Neutrophil (primary cell): ENCODE results near the gene ASIP.
"Not testable (repeated sequence)": the region's sequence is repeated elsewhere in the genome, so short reads cannot be mapped to it uniquely, and the experiment has no call there.

Experiments
- H3K27ac ChIP-seq: fragments of 200-600 bp; sonication (generic); 2 replicates; pipeline ENCODE4 v1.5.1; 2016; ENCODE audit warnings: mild to moderate bottlenecking, moderate library complexity
- H3K27me3 ChIP-seq: fragments of 200-600 bp; sonication (generic); 2 replicates; pipeline ENCODE4 v1.6.0; 2016; ENCODE audit warnings: mild to moderate bottlenecking
- H3K36me3 ChIP-seq: fragments of 200-600 bp; sonication (generic); 2 replicates; pipeline ENCODE4 v1.5.1; 2017
- H3K4me1 ChIP-seq, 2 experiments: fragments of 200-600 bp in 1 of 2; sonication (generic) in 1 of 2; 1 replicate in 1 of 2; 2 replicates in 1 of 2; pipeline versions ENCODE4 v1.5.1 to v1.6.1; 2013 to 2016; ENCODE audit warnings: low read depth in 1 of 2, low read length in 1 of 2, mild to moderate bottlenecking in 1 of 2, moderate library complexity in 1 of 2; ENCODE audit not compliant: control insufficient read depth in 1 of 2, insufficient read depth in 1 of 2
- H3K4me3 ChIP-seq, 2 experiments: fragments of 200-600 bp in 1 of 2; sonication (generic) in 1 of 2; 1 replicate in 1 of 2; 2 replicates in 1 of 2; pipeline ENCODE4 v1.5.1; 2013 to 2016; ENCODE audit warnings: low read depth in 1 of 2, low read length in 1 of 2, mild to moderate bottlenecking in 1 of 2, moderate library complexity in 1 of 2
- H3K9me3 ChIP-seq: fragments of 200-600 bp; sonication (generic); 2 replicates; pipeline ENCODE4 v1.5.1; 2016
- TF ChIP-seq, protein P1 (sequence below): fragments of 200-600 bp; sonication (generic); IDR thresholded peaks from 2 replicates; pipeline ENCODE4 v1.5.1; 2016; ENCODE audit warnings: antibody characterized with exemption

ASIP gene

DNA sequence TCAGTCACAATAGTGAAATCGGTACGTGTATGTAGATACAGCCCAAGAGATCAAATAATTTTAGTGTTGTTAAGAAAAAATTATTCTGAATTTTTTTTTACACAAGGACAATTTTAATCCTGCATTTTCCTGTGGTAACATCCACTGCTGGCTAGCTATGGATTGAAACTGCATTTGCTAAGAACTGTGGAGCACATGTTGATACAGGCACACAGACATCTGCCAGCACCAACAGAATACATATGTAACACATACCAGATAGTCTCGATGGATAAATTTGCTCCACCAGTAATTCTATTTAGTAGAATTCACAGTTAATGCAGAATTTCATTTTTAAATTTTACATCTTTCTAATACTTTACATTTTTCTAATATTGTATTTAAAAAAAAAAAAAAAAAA, 2.2 kb downstream of the ASIP start:
- Histone ChIP-seq H3K4me1 (peaks cover 0 to 1% of the 10 kb centered on the region in 2 experiments), H3K27ac (no peak overlapping the region), H3K36me3 (no peaks in the 10 kb centered on the region), H3K9me3 (no peaks in the 10 kb centered on the region), H3K27me3 (no peaks in the 10 kb centered on the region), H3K4me3 (no peak overlapping the region)
- TF ChIP-seq, protein P1, sequence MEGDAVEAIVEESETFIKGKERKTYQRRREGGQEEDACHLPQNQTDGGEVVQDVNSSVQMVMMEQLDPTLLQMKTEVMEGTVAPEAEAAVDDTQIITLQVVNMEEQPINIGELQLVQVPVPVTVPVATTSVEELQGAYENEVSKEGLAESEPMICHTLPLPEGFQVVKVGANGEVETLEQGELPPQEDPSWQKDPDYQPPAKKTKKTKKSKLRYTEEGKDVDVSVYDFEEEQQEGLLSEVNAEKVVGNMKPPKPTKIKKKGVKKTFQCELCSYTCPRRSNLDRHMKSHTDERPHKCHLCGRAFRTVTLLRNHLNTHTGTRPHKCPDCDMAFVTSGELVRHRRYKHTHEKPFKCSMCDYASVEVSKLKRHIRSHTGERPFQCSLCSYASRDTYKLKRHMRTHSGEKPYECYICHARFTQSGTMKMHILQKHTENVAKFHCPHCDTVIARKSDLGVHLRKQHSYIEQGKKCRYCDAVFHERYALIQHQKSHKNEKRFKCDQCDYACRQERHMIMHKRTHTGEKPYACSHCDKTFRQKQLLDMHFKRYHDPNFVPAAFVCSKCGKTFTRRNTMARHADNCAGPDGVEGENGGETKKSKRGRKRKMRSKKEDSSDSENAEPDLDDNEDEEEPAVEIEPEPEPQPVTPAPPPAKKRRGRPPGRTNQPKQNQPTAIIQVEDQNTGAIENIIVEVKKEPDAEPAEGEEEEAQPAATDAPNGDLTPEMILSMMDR, result no peak

DNA sequence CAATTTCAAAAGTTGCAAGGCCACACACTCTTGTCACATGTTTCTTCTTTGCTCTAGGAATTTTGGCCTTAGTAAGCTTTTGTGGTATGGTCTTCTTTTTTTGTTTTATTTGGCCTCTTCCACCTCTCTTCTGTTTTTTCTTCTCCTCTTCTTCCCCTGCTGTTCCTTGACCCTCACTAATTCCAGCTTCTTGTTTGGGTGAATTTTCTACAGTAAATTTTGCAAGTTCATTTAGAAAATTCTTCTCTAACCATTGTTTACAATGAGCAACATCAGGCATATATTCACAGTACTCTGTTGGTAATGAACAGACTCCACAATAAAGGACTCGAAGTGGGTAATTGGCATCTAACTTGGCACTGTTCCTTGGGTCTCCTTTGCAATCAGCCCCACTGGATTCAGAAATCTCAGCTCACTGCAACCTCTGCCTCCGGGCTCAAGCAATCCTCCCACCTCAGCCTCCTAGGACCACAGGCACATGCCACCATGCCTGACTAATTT, 5.0 kb downstream of the ASIP start:
- TF ChIP-seq, protein P1, result no peak
- no peak overlapping the region for H3K27ac ChIP-seq
- no peak overlapping the region for H3K4me3 ChIP-seq
- no peaks in the 10 kb centered on the region for H3K9me3 ChIP-seq
- no peaks in the 10 kb centered on the region for H3K27me3 ChIP-seq
- H3K36me3 ChIP-seq, result no peaks in the 10 kb centered on the region
- peaks cover 17 to 21% of the 10 kb centered on the region in 2 experiments for H3K4me1 ChIP-seq

DNA sequence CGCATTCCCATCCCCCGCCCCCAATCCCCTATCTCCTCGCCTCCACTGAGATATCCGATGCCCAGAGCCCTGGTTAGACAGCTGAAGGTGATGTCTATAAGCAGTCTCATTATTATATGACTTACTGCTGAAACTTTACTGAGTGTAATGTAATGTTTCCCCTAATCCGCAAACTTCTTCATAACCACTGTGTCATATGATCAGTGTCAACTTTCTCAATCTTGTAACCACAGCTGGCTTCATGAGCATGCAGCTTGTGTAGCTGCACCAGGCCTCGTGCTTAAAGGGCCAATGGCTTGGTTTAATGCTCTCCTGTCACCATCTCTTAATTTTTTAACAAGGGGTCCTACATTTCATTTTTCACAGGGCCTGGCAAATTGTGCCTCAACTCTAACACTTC, 8.1 kb downstream of the ASIP start:
- no peaks in the 10 kb centered on the region for H3K9me3 ChIP-seq

DNA sequence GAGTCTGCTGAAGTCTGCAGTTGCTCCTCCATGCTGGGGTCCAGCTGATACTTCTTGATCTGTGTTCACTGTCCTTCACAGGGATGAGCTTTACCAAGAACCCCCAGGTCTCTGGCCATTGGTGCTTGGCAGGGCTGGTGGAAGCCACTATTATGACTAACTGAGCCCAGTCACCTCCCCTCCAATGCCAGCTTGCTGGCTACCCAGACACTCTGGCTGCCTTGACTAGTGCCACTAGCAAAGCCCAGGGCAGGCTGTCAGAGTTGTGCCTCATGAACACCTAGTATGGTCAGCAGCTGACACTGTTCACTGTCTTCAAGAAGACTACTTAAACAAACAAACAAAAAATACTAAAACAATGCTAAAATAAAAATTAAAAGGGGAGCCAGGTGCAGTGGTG, 8.8 kb downstream of the ASIP start:
- no peaks in the 10 kb centered on the region for H3K27me3 ChIP-seq
- no peak overlapping the region for H3K4me3 ChIP-seq
- TF ChIP-seq, protein P1, result no peak
- no peaks in the 10 kb centered on the region for H3K9me3 ChIP-seq
- H3K27ac ChIP-seq, result no peak overlapping the region
- peaks cover 17 to 21% of the 10 kb centered on the region in 2 experiments for H3K4me1 ChIP-seq
- no peaks in the 10 kb centered on the region for H3K36me3 ChIP-seq

More for the DNA sequence above, 8.1 kb downstream of the ASIP start:
- Histone ChIP-seq H3K4me1 (peaks cover 17 to 21% of the 10 kb centered on the region in 2 experiments), H3K27me3 (no peaks in the 10 kb centered on the region), H3K27ac (peak overlapping the region; percentile 52), H3K36me3 (no peaks in the 10 kb centered on the region), H3K4me3 (no peak overlapping the region)
- TF ChIP-seq, protein P1, result no peak

DNA sequence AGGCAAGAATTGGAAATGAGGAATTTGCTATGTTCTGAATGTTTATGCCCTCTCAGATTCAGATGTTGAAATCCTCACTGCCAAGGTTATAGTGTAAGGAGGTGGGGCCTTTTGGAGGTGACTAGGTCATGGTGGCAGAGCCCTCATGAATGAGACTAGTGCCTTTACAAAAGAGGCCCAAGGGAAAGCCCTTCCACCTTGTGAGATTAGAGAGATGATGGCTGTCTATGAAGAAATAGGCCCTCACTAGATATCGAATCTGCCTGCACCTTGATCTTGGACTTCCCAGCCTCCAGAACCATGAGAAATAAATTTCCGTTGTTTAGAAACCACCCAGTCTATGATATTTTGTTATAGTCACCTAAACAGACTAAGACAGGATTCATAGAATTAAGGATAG, 10.4 kb downstream of the ASIP start:
- peaks cover 17 to 21% of the 10 kb centered on the region in 2 experiments for H3K4me1 ChIP-seq
- TF ChIP-seq, protein P1, result no peak
- H3K9me3 ChIP-seq, result no peaks in the 10 kb centered on the region
- no peaks in the 10 kb centered on the region for H3K36me3 ChIP-seq
- no peaks in the 10 kb centered on the region for H3K27me3 ChIP-seq
- no peak overlapping the region for H3K27ac ChIP-seq
- no peak overlapping the region for H3K4me3 ChIP-seq

DNA sequence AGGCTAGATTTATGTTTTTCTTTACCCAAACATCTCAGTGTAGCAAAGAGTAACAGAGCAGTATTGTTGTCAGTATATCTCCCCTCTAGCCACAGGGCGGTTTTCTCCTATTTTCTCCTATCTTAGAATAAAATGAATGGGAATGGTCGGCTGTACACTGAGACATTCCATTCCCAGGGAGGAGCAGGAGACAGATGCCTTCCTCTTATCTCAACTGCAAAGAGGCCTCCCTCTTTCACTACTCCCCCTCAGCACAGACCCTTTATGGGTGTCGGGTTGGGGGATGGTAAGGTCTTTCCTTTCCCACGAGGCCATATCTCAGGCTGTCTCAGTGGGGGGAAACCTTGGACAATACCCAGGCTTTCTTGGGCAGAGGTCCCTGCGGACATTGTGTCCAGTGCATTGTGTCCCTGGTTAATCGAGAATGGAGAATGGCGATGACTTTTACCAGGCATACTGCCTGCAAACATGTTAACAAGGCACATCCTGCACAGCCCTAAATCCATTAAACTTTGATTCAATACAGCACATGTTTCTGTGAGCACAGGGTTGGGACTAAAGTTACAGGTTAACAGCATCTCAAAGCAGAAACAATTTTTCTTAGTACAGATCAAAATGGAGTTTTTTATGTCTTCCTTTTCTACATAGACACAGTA, 11.3 kb downstream of the ASIP start:
- H3K4me3 ChIP-seq, H3K27ac ChIP-seq, H3K36me3 ChIP-seq, H3K27me3 ChIP-seq, H3K9me3 ChIP-seq: not testable (repeated sequence)
- peaks cover 17 to 21% of the 10 kb centered on the region in 2 experiments for H3K4me1 ChIP-seq
